CD8-positive, alpha-beta memory T cell (primary cell): ENCODE measurements around the gene SRD5A1. TPM values are rescaled to one million over a fixed set of nuclear protein-coding genes. Genes with fewer than 3 reads are reported as not detected.

Experiments
- CTCF ChIA-PET: fragments of 350-600 bp; sonication (Branson Sonifier 250); formaldehyde crosslinking; loops from one replicate; lab custom pipeline; 2021; ENCODE audit warnings: antibody characterized with exemption; lab: Charles Lee
- POLR2A ChIA-PET: fragments of 350-600 bp; sonication (Branson Sonifier 250); formaldehyde crosslinking; loops from one replicate; lab custom pipeline; 2021; ENCODE audit warnings: antibody characterized with exemption; lab: Charles Lee
- DNase-seq, 5 donors: peaks; one replicate each; pipeline versions ENCODE4 v3.0.0 to v3.0.0-alpha.2; 2020 to 2022; ENCODE audit warnings: mixed read lengths in 1 of 5
- H3K27ac ChIP-seq: one replicate; pipeline ENCODE4 v1.7.0; 2013; ENCODE audit warnings: low read depth, mild to moderate bottlenecking, low read length, moderate library complexity
- H3K27me3 ChIP-seq: 2 replicates; pipeline ENCODE4 v1.7.0; 2013; ENCODE audit warnings: low read length, mild to moderate bottlenecking; ENCODE audit not compliant: insufficient read depth, poor library complexity, severe bottlenecking
- H3K36me3 ChIP-seq: 2 replicates; pipeline ENCODE4 v1.7.0; 2013; ENCODE audit warnings: mild to moderate bottlenecking, low read length, moderate library complexity; ENCODE audit not compliant: insufficient read depth
- H3K4me1 ChIP-seq: 2 replicates; pipeline ENCODE4 v1.7.0; 2013; ENCODE audit warnings: mild to moderate bottlenecking, low read length, moderate library complexity; ENCODE audit not compliant: insufficient read depth
- H3K4me3 ChIP-seq: 2 replicates; pipeline ENCODE4 v1.7.0; 2013; ENCODE audit warnings: mild to moderate bottlenecking, low read length
- H3K9me3 ChIP-seq: 2 replicates; pipeline ENCODE4 v1.7.0; 2013; ENCODE audit warnings: mild to moderate bottlenecking, low read length
- H3K27ac Mint-ChIP-seq, 8 donors: one replicate each; pipeline ENCODE4 v1.8.0; 2020 to 2021; ENCODE audit warnings: mixed read lengths in 8 of 8, mild to moderate bottlenecking in 6 of 8, inconsistent platforms in 3 of 8, moderate library complexity in 3 of 8
- H3K27me3 Mint-ChIP-seq, 2 donors: one replicate each; pipeline ENCODE4 v1.8.0; 2020 to 2021; ENCODE audit warnings: mixed read lengths in 2 of 2, mild to moderate bottlenecking in 1 of 2, moderate library complexity in 1 of 2
- H3K36me3 Mint-ChIP-seq, 3 donors: one replicate each; pipeline ENCODE4 v1.8.0; 2020 to 2021; ENCODE audit warnings: mixed read lengths in 3 of 3, inconsistent platforms in 1 of 3, mild to moderate bottlenecking in 1 of 3
- H3K4me1 Mint-ChIP-seq, 3 donors: one replicate each; pipeline ENCODE4 v1.8.0; 2020 to 2021; ENCODE audit warnings: mixed read lengths in 3 of 3, inconsistent platforms in 1 of 3, mild to moderate bottlenecking in 1 of 3
- H3K4me3 Mint-ChIP-seq, 7 donors: one replicate each; pipeline ENCODE4 v1.8.0; 2020 to 2021; ENCODE audit warnings: mixed read lengths in 7 of 7, mild to moderate bottlenecking in 6 of 7, moderate library complexity in 4 of 7, inconsistent platforms in 2 of 7
- H3K9me3 Mint-ChIP-seq, 5 donors: one replicate each; pipeline ENCODE4 v1.8.0; 2020 to 2022; ENCODE audit warnings: mixed read lengths in 5 of 5, mild to moderate bottlenecking in 3 of 5, moderate library complexity in 2 of 5, inconsistent platforms in 1 of 5
- polyA plus RNA-seq: library from polyadenylated mRNA; unstranded; fragments of 300-500 nt; fragmentation: Illumina TruSeq; gene quantifications from one replicate; pipeline ENCODE4 v1.2.3, GENCODE V29; 2021
- total RNA-seq, 2 experiments: library from RNA; stranded (reverse); gene quantifications; one replicate each; pipeline ENCODE4 v1.2.3, GENCODE V29; 2021

The SRD5A1 gene
- total and polyA plus RNA-seq, 3 experiments from 2014 or later = 7.2 to 17.1 (median 16.2) TPM

DNA sequence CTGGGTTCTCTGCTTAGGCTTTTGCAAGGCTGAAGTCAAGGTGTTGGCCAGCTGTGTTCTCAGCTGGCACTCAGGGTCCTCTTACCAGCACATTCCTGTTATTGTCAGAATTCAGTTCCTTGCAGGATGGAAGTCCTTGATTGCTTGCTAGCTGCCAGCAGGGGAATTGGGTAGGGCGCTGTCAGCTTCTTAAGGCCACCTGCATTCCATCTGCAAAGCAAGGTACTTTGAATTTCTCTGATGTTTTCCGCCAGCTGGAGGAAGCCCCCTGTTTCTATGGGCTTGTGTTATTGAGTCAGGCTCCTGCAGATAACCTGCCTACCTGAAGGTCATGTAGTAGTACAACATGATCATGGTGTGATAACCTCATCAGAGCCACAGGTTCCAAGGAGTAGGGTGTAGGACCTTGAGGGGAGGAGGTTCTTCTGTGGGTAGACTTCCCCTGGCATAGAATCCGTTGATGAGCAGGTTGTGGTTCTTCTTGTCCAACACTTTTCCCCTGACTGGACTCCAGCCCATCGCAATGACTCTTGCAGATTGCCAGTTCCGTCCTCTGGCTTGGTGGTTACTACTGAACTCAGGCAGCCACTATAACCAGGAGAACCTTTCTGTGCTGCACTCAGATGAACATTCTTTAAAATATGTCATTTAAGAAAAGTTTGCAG lies 86.8 kb downstream of the SRD5A1 start:
- peak overlapping the region in 7 of 8 donors; percentile 15 to 81 (median 37) for H3K27ac Mint-ChIP-seq
- no peaks in the 10 kb centered on the region for H3K9me3 Mint-ChIP-seq
- H3K36me3 Mint-ChIP-seq = peaks cover 0 to 43% (median 6%) of the 10 kb centered on the region in 3 donors
- H3K4me3 ChIP-seq = no peak overlapping the region
- H3K4me1 ChIP-seq = peaks cover 72% of the 10 kb centered on the region
- H3K4me3 Mint-ChIP-seq = peak overlapping the region in 2 of 7 donors; percentile 20 to 44
- peaks cover 0 to 2% of the 10 kb centered on the region in 2 donors for H3K27me3 Mint-ChIP-seq
- no peaks in the 10 kb centered on the region for H3K9me3 ChIP-seq
- no peaks in the 10 kb centered on the region for H3K36me3 ChIP-seq
- H3K27ac ChIP-seq = no peak overlapping the region
- peaks cover 86 to 99% (median 97%) of the 10 kb centered on the region in 3 donors for H3K4me1 Mint-ChIP-seq
- POLR2A ChIA-PET = no interaction called here
- no peaks in the 10 kb centered on the region for H3K27me3 ChIP-seq
- DNase-seq = no peak
- CTCF ChIA-PET = no interaction called here

GRCh38 chr5:6720561-6720921 lies 87.3 kb downstream of the SRD5A1 start:
- H3K4me1 ChIP-seq = peaks cover 66% of the 10 kb centered on the region
- peaks cover 0 to 42% (median 6%) of the 10 kb centered on the region in 3 donors for H3K36me3 Mint-ChIP-seq
- DNase-seq = no peak
- peak overlapping the region in 1 of 7 donors; percentile 84 for H3K4me3 Mint-ChIP-seq
- peak overlapping the region in 2 of 8 donors; percentile 38 to 56 for H3K27ac Mint-ChIP-seq
- H3K27me3 ChIP-seq = no peaks in the 10 kb centered on the region
- CTCF ChIA-PET = no interaction called here
- peaks cover 85 to 97% (median 96%) of the 10 kb centered on the region in 3 donors for H3K4me1 Mint-ChIP-seq
- H3K9me3 Mint-ChIP-seq = no peaks in the 10 kb centered on the region
- H3K9me3 ChIP-seq = no peaks in the 10 kb centered on the region
- no peaks in the 10 kb centered on the region for H3K36me3 ChIP-seq
- no peak overlapping the region for H3K27ac ChIP-seq
- H3K27me3 Mint-ChIP-seq = peaks cover 0 to 2% of the 10 kb centered on the region in 2 donors
- no peak overlapping the region for H3K4me3 ChIP-seq
- POLR2A ChIA-PET = no interaction called here

DNA sequence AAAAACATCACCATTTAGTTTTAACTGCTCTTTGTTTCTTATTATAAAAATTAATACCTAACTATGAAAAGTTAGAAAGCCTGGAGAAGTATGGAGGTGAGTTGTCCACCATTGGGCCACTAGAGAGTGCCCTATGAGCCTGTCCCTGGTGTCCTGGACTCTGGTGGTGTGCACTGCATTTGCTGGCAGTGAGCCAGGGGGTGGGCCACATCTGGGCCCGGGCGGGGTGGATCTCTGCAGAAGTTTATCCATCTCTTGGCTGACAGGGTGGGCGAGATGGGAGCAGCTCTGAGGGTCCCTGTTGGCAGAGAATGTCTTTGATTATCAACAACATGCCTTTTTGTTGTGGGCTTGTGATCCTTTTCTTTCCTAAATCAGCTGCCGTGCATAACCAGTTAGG lies 88.2 kb downstream of the SRD5A1 start:
- H3K36me3 Mint-ChIP-seq = peaks cover 0 to 51% (median 6%) of the 10 kb centered on the region in 3 donors
- H3K36me3 ChIP-seq = no peaks in the 10 kb centered on the region
- no peaks in the 10 kb centered on the region for H3K9me3 Mint-ChIP-seq
- POLR2A ChIA-PET = no interaction called here
- no peaks in the 10 kb centered on the region for H3K27me3 ChIP-seq
- CTCF ChIA-PET = no interaction called here
- H3K9me3 ChIP-seq = no peaks in the 10 kb centered on the region
- H3K27ac ChIP-seq = no peak overlapping the region
- H3K27ac Mint-ChIP-seq = peak overlapping the region in 7 of 8 donors; percentile 41 to 84 (median 76)
- peaks cover 0 to 2% of the 10 kb centered on the region in 2 donors for H3K27me3 Mint-ChIP-seq
- no peak for DNase-seq
- no peak overlapping the region for H3K4me3 ChIP-seq
- H3K4me3 Mint-ChIP-seq = peak overlapping the region; percentile 8 to 78 (median 53)
- peaks cover 65% of the 10 kb centered on the region for H3K4me1 ChIP-seq
- H3K4me1 Mint-ChIP-seq = peaks cover 84 to 97% (median 96%) of the 10 kb centered on the region in 3 donors

DNA sequence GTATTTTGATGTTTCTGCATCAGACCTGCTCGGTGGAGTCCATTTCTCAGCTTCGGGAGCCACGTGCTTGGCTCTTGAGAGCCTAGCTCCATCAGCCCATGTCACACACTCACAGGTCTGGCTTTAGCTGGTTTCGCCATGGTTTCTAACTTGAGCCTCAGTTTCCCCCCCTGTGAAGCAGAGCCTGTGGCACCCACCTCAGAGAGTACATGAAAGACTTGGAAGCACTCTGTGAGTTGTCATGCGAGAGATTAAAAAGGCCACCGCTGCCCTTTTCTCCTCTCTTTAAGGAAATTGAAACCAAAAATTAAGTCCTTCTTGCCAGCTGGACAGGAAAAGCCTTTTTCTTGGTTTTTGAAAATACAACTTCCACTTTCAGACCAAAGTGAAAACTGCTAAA lies 88.8 kb downstream of the SRD5A1 start:
- Mint-ChIP-seq H3K4me1 (peaks cover 84 to 97% (median 96%) of the 10 kb centered on the region in 3 donors), H3K9me3 (no peaks in the 10 kb centered on the region), H3K27me3 (peaks cover 0 to 2% of the 10 kb centered on the region in 2 donors), H3K4me3 (peak overlapping the region; percentile 8 to 78 (median 53)), H3K27ac (peak overlapping the region in 7 of 8 donors; percentile 41 to 88 (median 72)), H3K36me3 (peaks cover 0 to 57% (median 6%) of the 10 kb centered on the region in 3 donors)
- ChIA-PET CTCF (interaction anchor here (0.7 kb wide), 1 partner anchor 91 kb away, joined by 3 read pairs; no protein-coding TSS in a partner anchor), POLR2A (no interaction called here)
- Histone ChIP-seq H3K4me3 (no peak overlapping the region), H3K27me3 (no peaks in the 10 kb centered on the region), H3K9me3 (no peaks in the 10 kb centered on the region), H3K4me1 (peaks cover 65% of the 10 kb centered on the region), H3K36me3 (no peaks in the 10 kb centered on the region), H3K27ac (no peak overlapping the region)
- no peak for DNase-seq

GRCh38 chr5:6723122-6723815 lies 90.0 kb downstream of the SRD5A1 start:
- H3K9me3 Mint-ChIP-seq = no peaks in the 10 kb centered on the region
- ChIA-PET POLR2A (no interaction called here), CTCF (no interaction called here)
- peaks cover 0 to 2% of the 10 kb centered on the region in 2 donors for H3K27me3 Mint-ChIP-seq
- H3K36me3 Mint-ChIP-seq = peaks cover 0 to 60% (median 6%) of the 10 kb centered on the region in 3 donors
- no peak overlapping the region for H3K4me3 ChIP-seq
- no peaks in the 10 kb centered on the region for H3K36me3 ChIP-seq
- H3K27me3 ChIP-seq = no peaks in the 10 kb centered on the region
- H3K27ac ChIP-seq = no peak overlapping the region
- peak overlapping the region in 2 of 7 donors; percentile 2 to 57 for H3K4me3 Mint-ChIP-seq
- H3K27ac Mint-ChIP-seq = peak overlapping the region in 5 of 8 donors; percentile 11 to 75 (median 38)
- H3K4me1 ChIP-seq = peaks cover 64% of the 10 kb centered on the region
- H3K4me1 Mint-ChIP-seq = peaks cover 84 to 97% (median 96%) of the 10 kb centered on the region in 3 donors
- H3K9me3 ChIP-seq = no peaks in the 10 kb centered on the region
- no peak for DNase-seq

DNA sequence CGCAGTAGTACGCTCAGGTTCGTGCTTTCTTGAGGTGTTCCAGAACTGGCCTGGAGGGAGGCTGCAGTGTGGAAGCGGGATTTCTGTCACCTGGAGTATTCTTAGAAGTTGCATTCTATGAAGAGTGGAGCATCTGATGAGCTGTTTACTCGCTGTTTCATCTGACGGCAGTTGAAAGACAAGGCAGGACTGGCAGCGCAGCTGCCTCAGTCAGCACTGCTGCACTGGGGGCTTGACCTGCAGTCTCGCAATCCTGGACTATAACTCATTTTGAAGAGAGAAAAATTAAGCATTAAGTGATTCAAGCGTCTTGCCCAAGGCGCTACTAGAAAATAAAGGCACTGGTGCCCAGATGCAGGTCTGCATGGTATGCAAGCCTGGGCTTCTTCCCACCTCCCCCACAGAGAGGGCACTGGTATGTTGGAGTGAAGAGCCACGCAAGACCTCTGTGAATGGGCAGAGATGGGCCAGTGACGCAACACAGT lies 90.6 kb downstream of the SRD5A1 start:
- POLR2A ChIA-PET = no interaction called here
- H3K27ac Mint-ChIP-seq = peak overlapping the region in 6 of 8 donors; percentile 8 to 69 (median 41)
- H3K9me3 Mint-ChIP-seq = no peaks in the 10 kb centered on the region
- no peaks in the 10 kb centered on the region for H3K27me3 ChIP-seq
- no peak overlapping the region for H3K4me3 ChIP-seq
- peaks cover 0 to 55% (median 4%) of the 10 kb centered on the region in 3 donors for H3K36me3 Mint-ChIP-seq
- CTCF ChIA-PET = no interaction called here
- H3K4me1 ChIP-seq = peaks cover 64% of the 10 kb centered on the region
- H3K27me3 Mint-ChIP-seq = peaks cover 0 to 2% of the 10 kb centered on the region in 2 donors
- H3K36me3 ChIP-seq = no peaks in the 10 kb centered on the region
- peaks cover 83 to 97% (median 96%) of the 10 kb centered on the region in 3 donors for H3K4me1 Mint-ChIP-seq
- no peaks in the 10 kb centered on the region for H3K9me3 ChIP-seq
- DNase-seq = no peak
- H3K27ac ChIP-seq = no peak overlapping the region
- H3K4me3 Mint-ChIP-seq = peak overlapping the region in 1 of 7 donors; percentile 57
